EL (cell line): ENCODE measurements around the gene TMEM212.
"Not testable (repeated sequence)": the region's sequence is repeated elsewhere in the genome, so short reads cannot be mapped to it uniquely, and the experiment has no call there.

Experiments used
- DNase-seq: peaks from one replicate; pipeline ENCODE4 v3.0.0-alpha.2; 2016

Gene TMEM212

GRCh38 chr3:171835116-171835515 is 8.0 kb upstream of the TMEM212 start:
- DNase-seq: no peak

- DNase-seq: no peak
Observed at GRCh38 chr3:171835613-171836012, 7.5 kb upstream of the TMEM212 start.

- no peak for DNase-seq
Observed at GRCh38 chr3:171836855-171837254, 6.3 kb upstream of the TMEM212 start.

- DNase-seq: no peak
Observed at GRCh38 chr3:171837698-171838097, 5.5 kb upstream of the TMEM212 start.

GRCh38 chr3:171838218-171838720 is 4.9 kb upstream of the TMEM212 start:
- peak; percentile 61 for DNase-seq

- DNase-seq: no peak
Observed at GRCh38 chr3:171839270-171839669, 3.9 kb upstream of the TMEM212 start.

GRCh38 chr3:171840445-171840810 is 2.7 kb upstream of the TMEM212 start:
- no peak for DNase-seq

GRCh38 chr3:171840811-171841619 is 2.1 kb upstream of the TMEM212 start:
- DNase-seq: no peak

- no peak for DNase-seq
Observed at GRCh38 chr3:171841620-171842000, 1.5 kb upstream of the TMEM212 start.

- no peak for DNase-seq
Observed at GRCh38 chr3:171844873-171845272, 1.7 kb downstream of the TMEM212 start.

GRCh38 chr3:171845481-171846284 is 2.5 kb downstream of the TMEM212 start:
- DNase-seq: no peak

- no peak for DNase-seq
Observed at GRCh38 chr3:171846597-171846996, 3.4 kb downstream of the TMEM212 start.

- DNase-seq: no peak
Observed at GRCh38 chr3:171847133-171847532, 4.0 kb downstream of the TMEM212 start.

GRCh38 chr3:171847595-171848259 is 4.6 kb downstream of the TMEM212 start:
- no peak for DNase-seq

GRCh38 chr3:171849617-171850319 is 6.6 kb downstream of the TMEM212 start:
- no peak for DNase-seq

GRCh38 chr3:171850320-171850959 is 7.3 kb downstream of the TMEM212 start:
- no peak for DNase-seq

- no peak for DNase-seq
Observed at GRCh38 chr3:171850960-171851659, 8.0 kb downstream of the TMEM212 start.

- no peak for DNase-seq
Observed at GRCh38 chr3:171851660-171852058, 8.5 kb downstream of the TMEM212 start.

- DNase-seq: no peak
Observed at GRCh38 chr3:171854649-171855305, 11.6 kb downstream of the TMEM212 start.

GRCh38 chr3:171858770-171859169 is 15.6 kb downstream of the TMEM212 start:
- not testable (repeated sequence) for DNase-seq
